ENCODE data around the gene TRIM25. TPM values are rescaled to one million over a fixed set of nuclear protein-coding genes. Genes with fewer than 3 reads are reported as not detected.

TRIM25 gene
- polyA plus RNA-seq, 1 of the 3 experiments (the other 2 are of a cell fraction), result 17.1 TPM

GRCh38 chr17:56896217-56896967 is 17.5 kb downstream of the TRIM25 start:
- Histone ChIP-seq H3K9me3 (no peaks in the 10 kb centered on the region), H3K79me2 (ENCODE audit: insufficient read depth) (no peaks in the 10 kb centered on the region), H2AFZ (ENCODE audit: low read depth) (no peak overlapping the region), H3F3A (replicated peaks; ENCODE audit: insufficient read depth) (peaks cover 5% of the 10 kb centered on the region), H3K27ac (ENCODE audit: low read depth in 2 of 2, low read length in 1 of 2) (no peak overlapping the region), H3K9ac (no peak overlapping the region), H3K4me3 (ENCODE audit: low read depth in 2 of 2, low read length in 1 of 2) (no peak overlapping the region), H4K20me1 (ENCODE audit: insufficient read depth) (no peaks in the 10 kb centered on the region), H3K4me2 (no peak overlapping the region), H3K9me2 (no peaks in the 10 kb centered on the region), H3K4me1 (ENCODE audit: control insufficient read depth in 1 of 2, insufficient read depth in 2 of 2, low read depth in 1 of 2, low read length in 1 of 2) (peaks cover 0 to 3% of the 10 kb centered on the region in 2 experiments; a peak in 1 of 4 replicates), H3K27me3 (ENCODE audit: insufficient read depth) (no peaks in the 10 kb centered on the region), H3K36me3 (replicated peaks in 1 of 2; ENCODE audit: control insufficient read depth in 1 of 2, insufficient read depth in 2 of 2, low read length in 1 of 2) (peaks cover 10 to 54% of the 10 kb centered on the region in 2 experiments)
- CTCF ChIA-PET, result no interaction called here
- POLR2A ChIA-PET, result interaction anchor here (0.7 kb wide), 1 partner anchor 677 kb away, joined by 3 read pairs; no protein-coding TSS in a partner anchor
- no peak for DNase-seq
- TF ChIP-seq, protein P1, sequence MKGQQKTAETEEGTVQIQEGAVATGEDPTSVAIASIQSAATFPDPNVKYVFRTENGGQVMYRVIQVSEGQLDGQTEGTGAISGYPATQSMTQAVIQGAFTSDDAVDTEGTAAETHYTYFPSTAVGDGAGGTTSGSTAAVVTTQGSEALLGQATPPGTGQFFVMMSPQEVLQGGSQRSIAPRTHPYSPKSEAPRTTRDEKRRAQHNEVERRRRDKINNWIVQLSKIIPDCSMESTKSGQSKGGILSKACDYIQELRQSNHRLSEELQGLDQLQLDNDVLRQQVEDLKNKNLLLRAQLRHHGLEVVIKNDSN (IDR thresholded peaks at IDR 0.05; ENCODE audit: borderline replicate concordance, low read depth), result no peak
- TF ChIP-seq MEF2A (IDR thresholded peaks at IDR 0.05; ENCODE audit: borderline replicate concordance, low read depth) (no peak), EP300 (IDR thresholded peaks at IDR 0.05; ENCODE audit: borderline replicate concordance in 1 of 2, low read depth in 1 of 2, low read length in 1 of 2) (no peak), MXI1 (IDR thresholded peaks at IDR 0.05; ENCODE audit: low read depth, low read length) (no peak), ELF1 (IDR thresholded peaks at IDR 0.05) (no peak), RFX5 (IDR thresholded peaks at IDR 0.05; ENCODE audit: low read length) (no peak), CTCF (IDR thresholded peaks at IDR 0.05) (no peak), NFIC (IDR thresholded peaks at IDR 0.05; ENCODE audit: borderline replicate concordance) (no peak), YY1 (IDR thresholded peaks at IDR 0.05; ENCODE audit: low read depth) (no peak), EZH2phosphoT487 (IDR thresholded peaks at IDR 0.05; ENCODE audit: borderline replicate concordance, low read depth) (no peak)
- WGBS (ENCODE audit: low lambda C conversion rate), result 81% methylated on average over 3 of the region's 3 CpGs

GRCh38 chr17:56894859-56895455 is 18.9 kb downstream of the TRIM25 start:
- Histone ChIP-seq H3K4me2 (no peak overlapping the region), H3F3A (replicated peaks; ENCODE audit: insufficient read depth) (peaks cover 5% of the 10 kb centered on the region), H3K4me3 (ENCODE audit: low read depth in 2 of 2, low read length in 1 of 2) (no peak overlapping the region), H3K9me3 (no peaks in the 10 kb centered on the region), H4K20me1 (ENCODE audit: insufficient read depth) (no peaks in the 10 kb centered on the region), H2AFZ (ENCODE audit: low read depth) (no peak overlapping the region), H3K4me1 (ENCODE audit: control insufficient read depth in 1 of 2, insufficient read depth in 2 of 2, low read depth in 1 of 2, low read length in 1 of 2) (peaks cover 0 to 3% of the 10 kb centered on the region in 2 experiments; a peak in 1 of 4 replicates), H3K27me3 (ENCODE audit: insufficient read depth) (no peaks in the 10 kb centered on the region), H3K9ac (no peak overlapping the region), H3K79me2 (ENCODE audit: insufficient read depth) (no peaks in the 10 kb centered on the region), H3K36me3 (replicated peaks in 1 of 2; ENCODE audit: control insufficient read depth in 1 of 2, insufficient read depth in 2 of 2, low read length in 1 of 2) (peaks cover 10 to 64% of the 10 kb centered on the region in 2 experiments), H3K9me2 (no peaks in the 10 kb centered on the region), H3K27ac (ENCODE audit: low read depth in 2 of 2, low read length in 1 of 2) (no peak overlapping the region)
- ChIA-PET CTCF (interaction anchor here (0.7 to 1.9 kb wide), 5 partner anchors 9 to 76 kb away, joined by 3 to 5 read pairs (median 3); no protein-coding TSS in a partner anchor), POLR2A (interaction anchor here (1.9 kb wide), 1 partner anchor 19 kb away, joined by 7 read pairs; the partner anchor contains the start of gene TRIM25)
- DNase-seq, result no peak
- WGBS (ENCODE audit: low lambda C conversion rate), result 96% methylated on average over 20 of the region's 20 CpGs
- TF ChIP-seq GABPA (IDR thresholded peaks at IDR 0.05; ENCODE audit: low read depth) (no peak), CTCF (IDR thresholded peaks at IDR 0.05) (no peak), FOSL2 (IDR thresholded peaks at IDR 0.05; ENCODE audit: borderline replicate concordance, low read depth) (no peak), RAD21 (IDR thresholded peaks at IDR 0.05; ENCODE audit: low read length) (no peak), RFX5 (IDR thresholded peaks at IDR 0.05; ENCODE audit: low read length) (no peak), USF2 (IDR thresholded peaks at IDR 0.05; ENCODE audit: borderline replicate concordance, low read depth, low read length) (no peak), RCOR1 (IDR thresholded peaks at IDR 0.05; ENCODE audit: low read length) (no peak), TEAD4 (IDR thresholded peaks at IDR 0.05; ENCODE audit: borderline replicate concordance, insufficient read depth) (no peak), MEF2A (IDR thresholded peaks at IDR 0.05; ENCODE audit: borderline replicate concordance, low read depth) (no peak)
- TF ChIP-seq, protein P1 (IDR thresholded peaks at IDR 0.05; ENCODE audit: borderline replicate concordance, low read depth), result no peak
- TF ChIP-seq, protein P2, sequence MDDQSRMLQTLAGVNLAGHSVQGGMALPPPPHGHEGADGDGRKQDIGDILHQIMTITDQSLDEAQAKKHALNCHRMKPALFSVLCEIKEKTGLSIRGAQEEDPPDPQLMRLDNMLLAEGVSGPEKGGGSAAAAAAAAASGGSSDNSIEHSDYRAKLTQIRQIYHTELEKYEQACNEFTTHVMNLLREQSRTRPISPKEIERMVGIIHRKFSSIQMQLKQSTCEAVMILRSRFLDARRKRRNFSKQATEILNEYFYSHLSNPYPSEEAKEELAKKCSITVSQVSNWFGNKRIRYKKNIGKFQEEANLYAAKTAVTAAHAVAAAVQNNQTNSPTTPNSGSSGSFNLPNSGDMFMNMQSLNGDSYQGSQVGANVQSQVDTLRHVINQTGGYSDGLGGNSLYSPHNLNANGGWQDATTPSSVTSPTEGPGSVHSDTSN (IDR thresholded peaks at IDR 0.05), result no peak
